NCI-H128 (cell line): ENCODE results near the gene SREBF1.

Experiments
- DNase-seq: peaks from one replicate; lab custom pipeline; 2025; ENCODE audit not compliant: unreplicated experiment; lab: John Stamatoyannopoulos, UW

SREBF1 gene

DNA sequence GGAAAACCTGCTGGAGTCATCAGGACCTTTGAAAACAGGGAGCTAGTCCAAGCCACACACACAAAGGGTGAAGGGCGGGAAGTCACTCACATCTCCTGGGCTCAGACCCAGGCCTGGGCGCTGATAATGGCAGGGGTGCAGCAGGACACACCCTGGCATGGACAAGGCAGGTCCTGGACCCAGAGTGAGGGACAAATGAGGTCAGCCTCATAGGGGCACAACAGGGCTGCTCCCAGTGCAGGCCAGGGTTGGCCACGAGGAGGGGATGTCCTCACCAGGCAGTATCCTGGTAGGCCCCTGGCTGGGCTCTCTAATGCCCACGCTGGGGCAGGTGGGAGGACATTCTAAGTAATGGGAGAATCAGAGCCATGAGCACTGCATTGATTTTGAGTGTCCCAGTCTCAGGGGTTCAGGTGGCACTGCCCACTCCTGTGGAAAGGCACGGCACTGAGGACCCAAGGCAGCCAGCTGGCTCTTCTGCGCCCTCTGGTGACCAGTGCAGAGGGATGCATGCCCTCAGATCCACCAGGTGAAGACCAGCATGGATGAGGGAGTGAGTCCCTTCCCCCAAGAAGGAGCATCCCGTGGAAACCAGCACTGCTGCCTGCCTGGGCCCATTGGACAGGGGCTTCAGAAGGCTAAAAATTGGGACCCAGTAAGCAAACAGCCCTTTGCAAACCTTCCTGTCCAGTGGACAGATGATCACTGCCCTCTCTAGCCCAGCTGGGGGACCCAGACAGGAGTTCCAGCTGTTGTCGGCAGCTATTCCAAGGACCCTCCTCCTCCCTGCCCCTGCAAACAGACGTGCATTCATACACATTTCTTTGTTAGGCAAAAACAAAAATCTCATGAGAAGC lies 23.4 kb upstream of the SREBF1 start:
- no peak for DNase-seq

DNA sequence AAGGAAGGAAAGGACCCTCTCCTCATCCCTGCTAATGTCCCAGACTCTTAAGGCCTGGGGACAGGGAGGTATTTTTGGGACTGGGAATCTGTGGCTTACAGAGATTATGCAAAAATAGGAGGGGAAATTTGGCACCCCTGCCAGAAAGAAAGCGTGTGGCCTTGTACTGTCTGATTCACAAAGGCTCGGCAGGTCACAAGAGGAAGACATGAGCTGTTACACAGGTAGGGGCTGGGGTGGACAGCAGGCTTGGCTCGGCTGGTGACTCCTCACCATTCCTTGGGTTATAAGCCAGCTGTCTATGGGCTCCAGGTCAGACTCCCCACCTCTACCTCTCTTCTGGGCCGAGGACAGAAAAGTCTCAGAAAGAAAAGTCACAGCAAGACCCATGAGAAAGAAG lies 20.7 kb upstream of the SREBF1 start:
- no peak for DNase-seq

DNA sequence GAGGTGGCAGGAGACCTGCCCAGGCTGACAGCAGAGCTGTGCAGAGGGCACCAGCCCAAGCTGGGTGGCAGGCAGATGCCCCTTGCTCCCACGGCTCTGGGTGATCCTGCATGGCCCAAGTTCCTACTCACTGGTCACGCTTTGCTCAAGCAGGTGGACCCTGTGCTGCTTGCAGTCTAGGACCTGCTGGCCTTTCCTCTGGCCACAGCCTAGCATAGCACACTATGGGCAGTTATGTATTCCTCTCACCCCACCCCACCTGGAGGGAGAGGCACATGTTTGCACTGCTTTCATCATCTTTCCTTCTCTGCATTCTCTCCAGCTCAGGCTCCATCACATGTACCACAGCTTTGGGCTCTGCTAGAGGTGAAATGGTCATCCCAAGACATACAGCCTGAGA lies 19.6 kb upstream of the SREBF1 start:
- no peak for DNase-seq

DNA sequence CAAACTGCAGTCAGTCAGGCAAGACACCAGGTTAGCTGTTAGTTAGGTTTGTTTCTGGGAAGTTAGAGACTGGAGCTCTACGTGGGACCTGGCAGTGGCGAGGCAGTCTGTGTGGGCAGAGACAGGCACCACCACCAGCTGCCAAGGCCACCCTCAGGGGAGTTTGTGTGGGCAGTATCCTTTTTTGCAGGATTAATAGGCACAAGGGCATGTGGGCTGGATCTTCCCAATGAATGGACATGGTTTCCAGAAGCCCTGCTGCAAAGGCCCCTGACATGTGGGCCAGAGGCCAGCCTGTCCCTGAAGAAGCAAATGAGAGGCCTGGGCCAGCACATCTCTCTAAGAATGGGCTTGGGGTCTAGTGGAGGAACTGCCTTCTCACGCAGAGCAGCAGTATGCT lies 19.2 kb upstream of the SREBF1 start:
- DNase-seq, result no peak

DNA sequence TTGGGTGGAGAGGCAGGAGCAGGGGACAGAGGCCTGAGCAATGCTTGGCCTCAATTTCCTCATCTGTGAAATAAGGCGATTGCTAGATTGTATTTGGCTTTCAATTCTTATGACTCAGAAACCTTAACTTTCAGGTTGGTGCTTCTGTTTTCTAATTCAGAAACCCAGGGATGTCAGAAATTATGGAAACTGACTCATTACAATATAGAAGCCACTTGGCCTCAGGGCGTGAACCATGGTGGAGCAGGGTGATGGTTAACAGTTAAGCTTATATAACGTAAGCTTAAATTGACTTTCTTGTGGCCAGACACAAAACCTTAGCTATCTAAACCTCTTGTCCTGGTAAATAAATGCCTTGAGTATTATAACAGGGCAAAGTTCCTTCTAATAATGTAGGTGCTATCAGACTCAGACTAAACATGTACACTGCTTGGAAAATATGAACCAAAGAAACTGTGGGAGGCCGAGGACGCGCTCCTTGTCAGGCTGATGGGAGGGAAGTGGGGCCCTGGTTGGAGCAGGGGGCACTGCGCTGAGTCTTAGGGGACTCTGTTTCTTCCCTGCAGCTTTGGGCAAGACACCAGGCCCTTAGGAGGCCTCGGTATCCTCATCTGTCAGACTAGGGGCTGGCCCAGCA lies 17.1 kb upstream of the SREBF1 start:
- DNase-seq, result no peak

DNA sequence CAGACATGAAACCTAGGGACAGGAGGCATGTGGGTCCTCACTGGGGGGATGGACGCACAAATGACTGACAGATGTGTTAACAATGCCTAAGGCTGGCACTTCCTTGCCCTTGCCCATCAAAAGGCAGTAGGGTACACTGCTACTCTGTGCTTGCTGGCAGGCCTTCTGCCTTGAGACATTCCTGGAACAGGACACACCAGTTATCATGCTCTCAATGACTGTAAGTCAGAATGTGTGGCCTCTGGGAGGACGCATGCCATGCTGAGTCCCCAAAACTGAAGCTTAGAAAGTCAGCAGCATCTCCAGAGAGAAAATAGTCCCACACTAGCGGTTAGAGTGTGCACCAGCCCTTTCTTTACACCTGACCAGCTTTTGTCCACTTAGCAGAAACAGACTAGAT lies 16.1 kb upstream of the SREBF1 start:
- DNase-seq, result no peak

DNA sequence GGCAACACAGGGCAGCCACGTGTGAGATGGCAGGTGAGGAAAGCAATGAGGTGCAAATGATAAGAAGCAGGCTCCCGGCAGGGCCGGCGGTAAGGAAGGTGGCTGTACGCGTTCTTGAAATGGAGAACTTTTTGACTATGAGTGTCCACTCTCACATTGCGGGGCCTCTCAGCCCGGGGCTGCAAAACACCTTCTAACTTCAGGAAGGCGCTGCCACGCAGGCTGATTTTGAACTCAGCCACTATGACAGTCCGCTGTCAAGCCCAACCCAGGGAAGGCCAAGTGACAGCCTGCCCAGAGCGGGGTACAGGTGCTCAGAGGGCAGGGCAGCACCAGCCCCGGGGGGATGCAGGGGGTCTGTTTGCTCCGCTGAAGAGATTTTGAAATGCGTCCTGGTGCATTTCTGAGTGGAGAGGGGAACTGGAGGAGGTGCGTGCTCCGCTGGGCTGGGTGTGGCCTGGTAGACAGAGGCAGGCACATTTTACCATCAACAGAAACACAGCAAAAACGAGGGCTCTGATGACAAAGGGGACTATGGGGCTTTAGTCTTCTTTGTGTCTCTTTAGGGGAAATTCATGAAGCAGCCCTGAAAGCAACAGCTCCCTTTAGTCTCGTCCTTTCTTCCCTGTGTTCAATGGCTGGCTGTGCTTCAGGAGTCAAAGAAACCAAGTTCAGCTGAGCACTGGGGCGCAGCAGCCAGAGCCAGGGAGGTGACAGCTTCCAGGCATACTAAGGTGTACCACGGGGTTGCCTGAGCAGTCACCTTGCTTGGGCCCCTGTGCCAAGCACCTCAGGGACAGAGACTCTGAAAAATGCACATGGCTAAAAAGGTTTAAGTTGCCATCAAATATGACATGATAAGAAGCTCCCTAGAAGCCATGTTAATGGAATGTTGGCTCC lies 14.6 kb upstream of the SREBF1 start:
- DNase-seq, result no peak

DNA sequence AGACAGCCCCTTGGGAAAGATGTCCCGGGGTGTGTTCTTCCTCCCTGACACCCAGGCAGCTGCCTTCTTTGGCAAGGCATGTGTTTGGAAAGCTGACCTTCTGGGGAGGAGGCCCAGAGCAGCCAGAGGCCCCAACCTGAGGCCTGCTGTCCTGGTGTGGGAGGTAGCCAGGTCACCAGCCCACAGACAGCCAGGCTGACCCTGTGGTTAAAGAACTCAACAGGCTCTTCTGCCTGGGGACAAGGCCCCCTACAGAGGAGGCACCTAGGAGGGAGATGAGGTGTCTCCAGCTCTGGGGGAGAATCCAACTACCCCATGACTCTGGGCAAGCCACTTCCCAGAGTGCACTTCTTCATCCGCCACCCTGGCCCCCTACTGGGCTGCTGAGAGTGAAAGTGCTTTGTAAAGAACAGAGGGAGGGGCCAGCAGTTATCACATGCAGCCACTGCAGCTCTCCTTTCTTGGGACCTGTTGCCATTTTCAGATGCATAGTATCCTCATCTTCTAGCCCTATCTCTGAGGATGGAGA lies 13.1 kb upstream of the SREBF1 start:
- DNase-seq, result no peak

DNA sequence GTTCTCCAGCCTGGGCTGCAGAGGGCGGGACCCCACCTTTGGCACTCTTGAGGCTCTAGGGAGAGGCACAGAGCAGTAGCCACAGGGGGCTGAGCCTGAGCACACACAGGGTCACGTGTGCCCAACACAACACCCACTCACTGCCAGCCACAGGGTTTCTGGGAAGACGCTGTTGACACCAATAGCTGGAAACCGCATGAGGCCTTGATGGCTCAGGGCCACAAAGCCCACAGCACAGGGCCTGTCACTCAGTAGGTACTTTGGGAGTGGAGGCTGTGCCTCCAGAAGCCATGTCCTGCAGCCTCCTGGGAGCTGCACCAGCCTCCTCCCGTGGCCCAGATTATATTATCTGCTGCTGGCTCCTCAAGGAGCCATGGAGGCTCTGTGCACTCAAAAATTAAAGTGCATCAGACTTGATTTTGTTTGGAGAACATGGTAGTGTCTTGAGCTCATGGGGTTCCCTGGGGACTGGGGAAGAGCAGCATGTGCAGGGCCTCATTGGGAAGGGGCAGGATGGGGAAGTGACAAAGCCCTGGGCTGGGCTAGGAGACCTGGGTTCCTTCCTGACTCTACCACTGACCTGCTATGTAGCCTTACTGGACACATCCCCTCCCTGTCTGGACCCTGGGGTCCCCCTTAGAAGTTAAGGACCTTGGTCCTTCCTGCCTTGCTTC lies 12.5 kb upstream of the SREBF1 start:
- DNase-seq, result no peak

DNA sequence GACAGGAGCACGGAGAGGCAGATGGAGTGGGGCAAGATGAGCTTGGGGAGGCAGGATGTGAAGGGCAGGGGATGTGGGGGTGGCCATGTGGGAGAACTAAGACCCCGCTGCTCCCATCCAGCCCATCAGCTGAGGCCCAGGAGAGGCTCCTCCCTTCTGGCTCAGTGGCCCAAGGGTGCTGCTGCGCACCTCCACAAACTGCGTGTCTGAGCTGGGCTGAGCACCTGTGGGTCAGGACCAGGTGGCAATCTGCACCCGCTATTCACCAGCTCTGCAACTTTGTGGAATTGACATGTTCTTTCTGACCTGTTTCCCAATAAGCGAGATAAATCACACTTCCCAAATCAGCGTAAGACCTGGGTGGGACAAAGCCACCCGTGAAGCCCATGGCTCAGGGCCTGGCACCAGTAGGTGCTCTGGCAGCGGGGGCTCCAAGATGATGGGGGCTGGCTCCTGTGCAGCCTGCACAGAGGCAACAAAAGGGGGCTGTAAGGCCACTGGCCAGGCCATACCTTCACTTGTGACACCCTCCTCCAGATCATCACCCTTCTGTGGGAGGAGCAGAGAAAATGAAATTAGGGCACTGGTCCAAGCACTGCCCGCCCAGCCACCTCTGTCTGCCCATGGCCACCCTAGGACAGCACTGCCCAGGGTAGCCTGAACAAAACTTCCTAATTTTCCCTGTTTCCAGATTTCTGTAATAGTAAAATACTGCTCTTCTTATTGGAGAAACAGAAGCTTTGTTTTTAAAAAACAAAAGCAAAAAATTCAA lies 11.7 kb upstream of the SREBF1 start:
- DNase-seq, result no peak

DNA sequence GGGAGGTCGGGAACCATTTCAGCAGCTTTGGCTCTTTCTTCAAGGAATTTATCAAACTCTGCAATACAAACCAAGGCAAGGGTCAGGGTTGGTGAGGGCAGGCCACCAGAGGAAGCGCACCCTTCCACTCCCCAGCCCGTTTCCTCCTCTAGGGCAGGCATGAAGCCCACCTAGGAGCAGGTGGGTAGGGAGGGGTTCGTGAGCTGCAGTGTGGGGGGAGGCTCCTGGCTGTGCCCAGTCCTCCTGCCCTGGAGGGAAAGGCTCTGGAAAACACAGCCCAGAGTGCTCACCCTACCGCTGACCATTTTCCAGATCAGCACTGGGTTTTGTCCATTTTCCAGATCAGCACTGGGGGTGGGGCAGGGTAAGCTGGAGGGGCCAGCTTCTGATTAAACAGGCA lies 10.9 kb upstream of the SREBF1 start:
- no peak for DNase-seq

DNA sequence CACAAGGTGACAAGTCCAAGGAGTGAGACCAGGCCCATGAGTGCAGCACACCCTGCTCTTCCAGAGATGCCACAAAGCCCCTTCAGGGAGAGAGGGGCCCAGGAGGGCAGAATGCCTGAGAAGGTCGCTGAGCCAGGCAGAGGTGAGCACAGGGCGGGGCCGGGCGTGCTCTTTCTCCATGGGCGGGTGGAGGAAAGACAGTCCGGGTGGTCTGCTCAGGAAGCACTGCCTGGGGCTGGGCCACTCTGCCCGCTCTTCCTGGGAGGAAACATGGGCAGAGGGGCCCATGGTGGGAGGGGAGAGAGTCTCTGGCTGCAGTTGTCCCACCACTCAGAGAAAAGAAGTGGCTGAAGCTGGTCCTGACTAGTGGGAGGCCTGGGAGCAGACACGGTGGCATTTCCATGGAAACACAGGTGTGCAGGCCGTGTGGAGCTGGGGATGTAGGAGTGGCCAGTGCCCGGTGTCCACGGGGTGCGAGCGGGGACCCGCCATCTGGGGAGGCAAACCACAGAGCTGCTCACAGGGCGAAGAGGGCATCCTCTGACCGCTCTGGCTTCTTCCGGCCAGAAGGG lies 10.4 kb upstream of the SREBF1 start:
- no peak for DNase-seq

DNA sequence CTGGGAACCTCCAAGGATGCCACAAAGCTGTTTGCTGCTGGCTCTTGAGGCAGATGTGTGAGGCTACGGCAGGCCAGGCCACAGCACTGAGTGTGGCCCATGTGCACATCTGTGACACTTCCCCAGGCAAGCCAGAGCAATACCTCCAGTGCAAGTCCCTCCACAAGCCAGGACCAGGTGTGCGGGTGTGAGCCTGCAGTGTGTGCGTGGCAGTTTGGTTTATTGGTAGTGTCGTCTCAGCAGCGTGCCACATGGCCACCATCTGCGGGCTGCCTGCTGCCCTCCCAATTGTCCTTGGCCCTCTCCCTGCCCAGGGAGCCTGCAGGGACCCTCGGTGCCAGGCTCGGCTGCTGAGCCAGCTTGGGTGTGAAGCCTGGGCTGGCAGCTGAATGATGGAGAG lies 9.9 kb upstream of the SREBF1 start:
- DNase-seq, result no peak

DNA sequence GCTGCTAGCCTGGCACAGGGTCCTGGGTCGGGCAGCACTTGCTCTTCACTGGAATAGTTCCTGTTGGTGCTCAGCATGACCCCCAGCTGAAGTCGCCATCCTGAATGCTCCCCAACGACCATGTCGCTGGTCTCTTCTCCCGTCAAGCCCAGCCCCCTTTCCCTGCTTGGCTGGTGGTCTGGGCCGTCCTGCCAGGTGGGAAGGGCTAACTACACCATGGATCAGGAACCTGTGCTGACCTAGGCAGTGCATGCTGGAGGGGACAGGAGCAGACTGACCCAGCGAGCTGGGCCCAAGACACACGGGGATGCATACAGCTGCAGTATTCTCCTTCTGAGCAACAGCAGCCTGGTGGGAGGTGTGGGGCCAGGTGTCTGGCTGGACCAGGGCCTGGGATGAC lies 9.2 kb upstream of the SREBF1 start:
- no peak for DNase-seq

DNA sequence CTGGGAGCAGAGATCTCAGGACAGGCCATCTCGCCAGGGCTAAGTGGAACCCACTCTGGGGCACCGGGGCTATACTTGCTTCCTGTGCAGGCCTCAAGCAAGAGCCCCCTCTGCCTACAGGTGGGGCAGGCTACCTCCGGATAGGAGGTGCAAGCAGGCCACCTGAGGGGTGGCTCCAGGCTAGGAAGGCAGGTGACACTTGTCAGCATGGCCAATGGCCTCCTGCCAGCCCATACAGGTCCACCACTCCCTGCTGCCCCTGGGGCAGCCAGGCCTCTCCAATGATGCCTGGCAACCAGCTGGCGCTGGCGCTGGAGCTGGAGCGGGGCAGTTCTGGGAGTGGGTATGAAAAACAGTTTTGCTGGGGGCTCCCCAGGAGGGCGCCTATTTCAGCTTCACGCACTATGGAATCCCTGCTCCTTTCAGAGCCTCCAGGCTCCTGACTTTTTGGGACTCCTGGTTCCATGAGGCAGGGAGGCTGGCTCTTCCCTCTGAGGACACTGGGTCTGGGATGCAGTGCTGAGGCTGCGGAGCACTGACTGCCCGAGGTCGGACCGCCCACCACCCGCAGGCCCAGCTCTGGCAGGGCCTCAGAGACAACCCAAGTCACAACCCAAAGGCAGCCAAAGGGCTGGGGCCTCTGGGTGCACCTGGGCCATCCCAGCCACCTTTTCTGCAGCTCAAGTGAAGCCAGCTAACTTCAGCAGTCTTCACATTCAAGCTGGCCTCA lies 8.4 kb upstream of the SREBF1 start:
- DNase-seq, result no peak

DNA sequence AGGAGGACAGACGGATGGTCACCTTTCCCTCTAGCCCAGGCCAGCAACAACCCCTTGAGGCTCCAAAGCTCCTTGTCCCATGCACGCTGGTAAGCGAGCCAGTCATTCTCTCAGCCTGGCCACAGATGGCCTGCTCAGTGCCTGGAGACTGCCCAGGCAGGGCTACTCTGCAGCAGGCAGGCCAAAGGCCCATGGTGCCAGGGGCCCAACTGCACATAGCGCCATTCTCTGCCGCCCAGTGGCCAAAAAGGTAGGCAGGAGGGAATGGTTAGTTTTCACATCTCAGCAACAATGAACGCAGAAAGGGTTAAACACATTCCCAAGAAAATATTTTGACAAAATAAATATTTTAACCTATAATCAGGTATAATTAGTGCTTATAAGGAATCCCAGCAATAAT lies 7.7 kb upstream of the SREBF1 start:
- DNase-seq, result no peak

DNA sequence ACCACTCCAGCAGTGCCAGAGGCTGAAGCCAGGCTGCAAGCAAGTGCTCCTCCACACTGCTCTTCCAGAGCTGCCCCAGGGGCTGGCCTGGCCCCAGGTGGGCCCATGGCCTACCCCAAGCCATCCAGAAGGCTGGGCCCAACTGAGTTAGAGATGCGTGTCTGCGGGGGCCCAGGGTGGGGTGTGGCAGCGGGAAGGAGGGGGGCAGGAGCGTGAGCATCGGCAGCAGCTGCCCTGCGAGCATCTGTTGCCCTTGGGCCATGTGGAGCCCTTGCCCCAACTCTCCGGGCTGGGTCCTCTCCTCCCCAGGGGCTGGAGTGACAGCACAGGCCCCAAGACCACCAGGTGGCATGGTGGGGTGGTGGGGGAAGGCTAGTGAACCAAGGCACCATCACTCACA lies 7.3 kb upstream of the SREBF1 start:
- DNase-seq, result no peak

DNA sequence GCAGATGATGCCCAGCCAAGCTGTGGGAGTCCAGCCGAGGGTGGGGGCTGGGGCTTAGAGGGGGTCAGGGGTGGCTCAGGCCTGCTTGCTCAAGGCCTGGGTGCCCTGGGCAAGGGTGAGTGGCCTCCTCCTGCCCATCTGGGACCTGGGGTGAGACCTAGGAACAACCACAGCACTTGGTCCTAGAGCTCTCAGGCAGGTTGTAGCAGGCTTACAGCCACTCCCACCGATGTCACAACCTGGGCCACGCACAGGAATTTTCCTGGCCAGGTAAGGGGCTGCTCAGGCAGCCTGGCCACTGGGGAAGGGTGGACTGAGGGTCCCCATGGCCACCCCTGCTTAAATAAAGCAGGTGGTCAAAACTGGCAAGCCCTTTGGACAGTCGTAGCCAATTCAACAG lies 6.3 kb upstream of the SREBF1 start:
- DNase-seq, result no peak
